GM18526 (cell line): ENCODE data around the gene PALM.
A peak's percentile ranks its signal among the peaks of the same experiment; 100 is the strongest.

ENCODE experiments used
- POLR2A ChIP-seq: IDR thresholded peaks from 3 replicates; pipeline ENCODE4 v1.6.1; 2011; ENCODE audit not compliant: insufficient read length; ENCODE audit errors: extremely low read depth

PALM gene

DNA sequence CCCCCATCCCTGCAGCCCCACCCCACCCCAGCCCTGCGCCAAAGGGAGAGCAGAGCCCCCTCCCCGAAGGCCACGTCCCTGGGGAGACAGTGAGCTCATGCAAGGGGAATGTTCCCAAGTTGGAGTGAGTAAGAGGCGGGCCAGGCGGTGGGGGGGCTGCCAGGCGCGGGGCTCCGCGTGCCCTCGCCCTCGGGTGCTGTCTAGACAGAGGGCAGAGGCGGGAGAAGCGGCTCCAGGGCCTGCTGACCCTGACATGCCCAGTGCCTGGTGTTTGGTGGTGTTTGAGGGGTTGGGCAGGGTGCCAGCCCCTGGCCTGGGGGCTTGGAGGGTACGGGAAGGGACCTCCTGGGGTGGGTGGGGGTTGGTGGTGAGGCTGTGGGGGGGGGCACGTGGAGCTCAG, 31.5 kb upstream of the PALM start:
- TF ChIP-seq POLR2A, result no peak

DNA sequence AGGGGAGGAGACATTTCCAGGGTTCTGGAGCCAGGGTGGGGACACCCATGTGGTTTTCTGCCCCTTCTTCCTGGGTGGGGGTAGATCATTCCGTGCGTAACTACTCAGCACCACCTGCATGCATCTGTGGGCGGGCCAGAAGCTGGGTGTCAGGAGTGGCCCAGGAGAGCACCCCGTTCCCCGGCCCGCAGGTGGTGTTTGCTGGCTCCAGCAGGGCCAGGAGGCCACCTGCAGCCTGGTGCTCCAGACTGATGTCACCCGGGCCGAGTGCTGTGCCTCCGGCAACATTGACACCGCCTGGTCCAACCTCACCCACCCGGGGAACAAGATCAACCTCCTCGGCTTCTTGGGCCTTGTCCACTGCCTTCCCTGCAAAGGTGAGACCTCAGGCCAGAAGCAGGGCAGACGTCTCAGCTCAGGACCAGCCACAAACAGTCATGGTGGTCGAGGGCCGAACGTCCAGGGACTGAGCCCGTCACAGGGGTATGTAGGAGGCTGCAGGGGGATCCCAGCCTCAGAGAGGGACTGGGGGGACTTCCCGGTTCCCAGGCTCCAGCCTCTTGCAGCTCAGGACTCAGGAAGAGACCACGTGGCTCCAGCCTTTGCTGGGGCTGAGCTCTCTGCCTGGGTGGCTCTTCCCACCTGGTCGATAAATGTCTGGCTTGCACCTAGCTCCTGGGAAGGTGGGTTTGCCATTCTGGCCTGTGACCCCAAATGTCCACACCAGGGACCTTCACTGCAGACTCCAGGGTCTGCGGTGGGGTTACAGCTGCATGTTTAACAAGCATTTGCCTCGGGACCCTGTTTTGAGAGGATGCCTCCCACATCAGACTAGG, 30.9 kb upstream of the PALM start:
- TF ChIP-seq POLR2A, result no peak

GRCh38 chr19:678791-679388, 29.8 kb upstream of the PALM start:
- no peak for TF ChIP-seq POLR2A

GRCh38 chr19:679418-680286, 29.1 kb upstream of the PALM start:
- no peak for TF ChIP-seq POLR2A

GRCh38 chr19:680287-681028, 28.3 kb upstream of the PALM start:
- TF ChIP-seq POLR2A, result peak; percentile 65

- no peak for TF ChIP-seq POLR2A
Observed at GRCh38 chr19:681029-682019, 27.4 kb upstream of the PALM start.

DNA sequence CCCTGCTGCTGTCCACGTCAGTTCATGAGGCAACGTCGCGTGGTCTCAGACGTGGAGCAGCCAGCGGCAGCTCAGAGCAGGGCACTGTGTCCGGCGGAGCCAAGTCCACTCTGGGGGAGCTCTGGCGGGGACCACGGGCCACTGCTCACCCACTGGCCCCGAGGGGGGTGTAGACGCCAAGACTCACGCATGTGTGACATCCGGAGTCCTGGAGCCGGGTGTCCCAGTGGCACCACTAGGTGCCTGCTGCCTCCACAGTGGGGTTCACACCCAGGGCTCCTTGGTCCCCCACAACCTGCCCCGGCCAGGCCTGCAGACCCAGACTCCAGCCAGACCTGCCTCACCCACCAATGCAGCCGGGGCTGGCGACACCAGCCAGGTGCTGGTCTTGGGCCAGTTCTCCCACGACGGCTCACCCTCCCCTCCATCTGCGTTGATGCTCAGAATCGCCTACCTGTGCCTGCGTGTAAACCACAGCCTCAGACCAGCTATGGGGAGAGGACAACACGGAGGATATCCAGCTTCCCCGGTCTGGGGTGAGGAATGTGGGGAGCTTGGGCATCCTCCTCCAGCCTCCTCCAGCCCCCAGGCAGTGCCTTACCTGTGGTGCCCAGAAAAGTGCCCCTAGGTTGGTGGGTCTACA, 25.9 kb upstream of the PALM start:
- TF ChIP-seq POLR2A, result no peak

- TF ChIP-seq POLR2A, result no peak
Observed at GRCh38 chr19:685454-685931, 23.2 kb upstream of the PALM start.

DNA sequence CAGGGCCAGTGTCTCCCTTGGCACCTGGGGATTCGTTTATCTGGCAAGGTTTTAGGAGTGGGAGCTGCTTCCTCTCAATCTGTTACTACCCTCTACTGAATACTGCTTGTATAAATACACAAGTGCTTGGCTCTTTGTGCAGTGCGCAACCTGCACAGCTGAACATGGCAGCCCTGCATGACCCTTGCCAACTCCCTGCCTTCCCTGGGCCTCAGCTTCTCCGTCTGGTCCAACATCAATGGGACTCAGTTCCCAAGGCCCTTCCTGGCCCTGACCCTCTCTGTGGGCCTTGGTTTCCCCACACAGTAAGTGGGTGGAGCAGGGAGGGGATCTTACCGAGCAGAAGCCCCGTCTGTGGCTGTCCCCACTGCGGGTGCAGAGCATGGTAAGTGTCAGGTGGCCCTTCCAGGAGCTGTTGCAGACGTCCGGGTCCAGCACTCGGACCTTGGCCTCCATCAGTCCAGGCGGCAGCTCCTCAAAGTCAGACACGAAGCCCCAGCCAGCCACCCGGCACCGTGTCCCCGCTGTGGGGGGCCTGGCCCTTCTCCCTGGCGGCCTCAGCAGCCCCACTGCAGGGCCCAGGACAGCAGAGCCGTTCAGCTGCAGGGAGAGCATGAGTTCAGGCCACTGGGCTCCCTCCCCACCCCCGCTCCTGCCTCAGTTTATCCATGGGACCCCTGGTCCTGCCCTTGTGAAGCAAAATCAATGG, 22.0 kb upstream of the PALM start:
- TF ChIP-seq POLR2A, result no peak

- no peak for TF ChIP-seq POLR2A
Observed at GRCh38 chr19:687569-688166, 21.1 kb upstream of the PALM start.

GRCh38 chr19:688214-688613, 20.5 kb upstream of the PALM start:
- TF ChIP-seq POLR2A, result no peak

DNA sequence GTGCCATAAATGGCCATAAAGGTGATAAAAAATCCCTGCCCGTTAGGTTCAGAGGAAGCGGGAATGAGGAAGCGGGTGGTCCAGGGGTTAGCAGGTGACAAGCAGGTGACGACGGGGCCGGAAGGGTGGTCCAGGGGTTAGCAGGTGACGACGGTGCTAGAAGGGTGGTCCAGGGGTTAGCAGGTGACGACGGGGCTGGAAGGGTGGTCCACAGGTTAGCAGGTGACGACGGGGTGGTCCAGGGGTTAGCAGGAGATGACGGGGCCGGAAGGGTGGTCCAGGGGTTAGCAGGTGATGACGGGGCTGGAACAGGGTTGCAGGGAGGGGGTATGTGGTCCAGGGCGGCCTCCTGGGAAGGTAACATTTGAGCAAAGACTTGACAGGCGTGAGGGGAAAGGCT, 19.7 kb upstream of the PALM start:
- TF ChIP-seq POLR2A, result no peak
